ENCODE data around the gene CAT.
"Not testable (repeated sequence)": the region's sequence is repeated elsewhere in the genome, so short reads cannot be mapped to it uniquely, and the experiment has no call there.

CAT gene

GRCh38 chr11:34424826-34425225 is 13.9 kb upstream of the CAT start:
- not testable (repeated sequence) for DNase-seq (ENCODE audit: insufficient read length, low spot score); FAIRE-seq

- no peak for FAIRE-seq
Observed at GRCh38 chr11:34425360-34425759, 13.4 kb upstream of the CAT start.

GRCh38 chr11:34425867-34426266 is 12.9 kb upstream of the CAT start:
- DNase-seq (ENCODE audit: insufficient read length, low spot score) (no peak), FAIRE-seq (no peak)

More at GRCh38 chr11:34425360-34425759, 13.4 kb upstream of the CAT start:
- DNase-seq (ENCODE audit: insufficient read length, low spot score), result no peak

GRCh38 chr11:34426766-34427185 is 12.0 kb upstream of the CAT start:
- DNase-seq (ENCODE audit: insufficient read length, low spot score), result no peak
- no peak for FAIRE-seq

GRCh38 chr11:34427186-34427805 is 11.4 kb upstream of the CAT start:
- no peak for FAIRE-seq

GRCh38 chr11:34431979-34432378 is 6.8 kb upstream of the CAT start:
- no peak for DNase-seq (ENCODE audit: insufficient read length, low spot score)
- no peak for FAIRE-seq

More at GRCh38 chr11:34427186-34427805, 11.4 kb upstream of the CAT start:
- no peak for DNase-seq (ENCODE audit: insufficient read length, low spot score)

GRCh38 chr11:34432822-34433221 is 5.9 kb upstream of the CAT start:
- DNase-seq (ENCODE audit: insufficient read length, low spot score) (no peak), FAIRE-seq (no peak)

- no peak for DNase-seq (ENCODE audit: insufficient read length, low spot score)
- no peak for FAIRE-seq
Observed at GRCh38 chr11:34433899-34434298, 4.8 kb upstream of the CAT start.

GRCh38 chr11:34437224-34438125 is 1.3 kb upstream of the CAT start:
- FAIRE-seq (peak; percentile 68), DNase-seq (ENCODE audit: insufficient read length, low spot score) (no peak)

GRCh38 chr11:34439610-34440198 is 970 bp downstream of the CAT start:
- DNase-seq (ENCODE audit: insufficient read length, low spot score) (no peak), FAIRE-seq (no peak)

GRCh38 chr11:34441814-34442213 is 3.1 kb downstream of the CAT start:
- FAIRE-seq, result no peak
- no peak for DNase-seq (ENCODE audit: insufficient read length, low spot score)

GRCh38 chr11:34443136-34443535 is 4.4 kb downstream of the CAT start:
- FAIRE-seq, result no peak

GRCh38 chr11:34444428-34444827 is 5.7 kb downstream of the CAT start:
- DNase-seq (ENCODE audit: insufficient read length, low spot score) (no peak), FAIRE-seq (no peak)

More at GRCh38 chr11:34443136-34443535, 4.4 kb downstream of the CAT start:
- no peak for DNase-seq (ENCODE audit: insufficient read length, low spot score)

GRCh38 chr11:34445956-34446355 is 7.2 kb downstream of the CAT start:
- no peak for FAIRE-seq
- no peak for DNase-seq (ENCODE audit: insufficient read length, low spot score)

GRCh38 chr11:34446386-34446785 is 7.7 kb downstream of the CAT start:
- FAIRE-seq, result no peak
- DNase-seq (ENCODE audit: insufficient read length, low spot score), result no peak

- DNase-seq (ENCODE audit: insufficient read length, low spot score) (no peak), FAIRE-seq (no peak)
Observed at GRCh38 chr11:34447044-34447443, 8.3 kb downstream of the CAT start.

- no peak for DNase-seq (ENCODE audit: insufficient read length, low spot score)
- FAIRE-seq, result peak; percentile 71
Observed at GRCh38 chr11:34448223-34448994, 9.7 kb downstream of the CAT start.

- no peak for DNase-seq (ENCODE audit: insufficient read length, low spot score)
- FAIRE-seq, result no peak
Observed at GRCh38 chr11:34449013-34449412, 10.3 kb downstream of the CAT start.

- no peak for FAIRE-seq
- DNase-seq (ENCODE audit: insufficient read length, low spot score), result no peak
Observed at GRCh38 chr11:34451053-34451452, 12.3 kb downstream of the CAT start.

- no peak for FAIRE-seq
- DNase-seq (ENCODE audit: insufficient read length, low spot score), result no peak
Observed at GRCh38 chr11:34454308-34455032, 15.7 kb downstream of the CAT start.

Data from GM19239 (cell line).